NCI-H524 treated with DMSO at 0.1 percent for 48 hours (cell line): ENCODE data around the gene DGKA.
"Not testable (repeated sequence)": the region's sequence is repeated elsewhere in the genome, so short reads cannot be mapped to it uniquely, and the experiment has no call there.

Experiments used
- DNase-seq: peaks from one replicate; lab custom pipeline; 2025; lab: John Stamatoyannopoulos, UW

Gene DGKA

DNA sequence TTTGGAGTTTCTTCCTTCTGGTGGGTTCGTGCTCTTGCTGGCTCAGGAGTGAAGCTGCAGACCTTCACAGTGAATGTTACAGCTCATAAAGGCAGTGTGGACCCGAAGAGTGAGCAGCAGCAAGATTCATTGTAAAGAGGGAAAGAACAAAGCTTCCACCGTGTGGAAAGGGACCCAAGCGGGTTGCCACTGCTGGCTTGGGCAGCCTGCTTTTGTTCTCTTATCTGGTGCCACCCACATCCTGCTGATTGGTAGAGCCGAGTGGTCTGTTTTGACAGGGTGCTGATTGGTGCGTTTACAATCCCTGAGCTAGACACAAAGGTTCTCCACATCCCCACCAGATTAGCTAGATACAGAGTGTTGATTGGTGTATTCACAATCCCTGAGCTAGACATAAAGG lies 68.6 kb downstream of the DGKA start:
- DNase-seq: not testable (repeated sequence)

DNA sequence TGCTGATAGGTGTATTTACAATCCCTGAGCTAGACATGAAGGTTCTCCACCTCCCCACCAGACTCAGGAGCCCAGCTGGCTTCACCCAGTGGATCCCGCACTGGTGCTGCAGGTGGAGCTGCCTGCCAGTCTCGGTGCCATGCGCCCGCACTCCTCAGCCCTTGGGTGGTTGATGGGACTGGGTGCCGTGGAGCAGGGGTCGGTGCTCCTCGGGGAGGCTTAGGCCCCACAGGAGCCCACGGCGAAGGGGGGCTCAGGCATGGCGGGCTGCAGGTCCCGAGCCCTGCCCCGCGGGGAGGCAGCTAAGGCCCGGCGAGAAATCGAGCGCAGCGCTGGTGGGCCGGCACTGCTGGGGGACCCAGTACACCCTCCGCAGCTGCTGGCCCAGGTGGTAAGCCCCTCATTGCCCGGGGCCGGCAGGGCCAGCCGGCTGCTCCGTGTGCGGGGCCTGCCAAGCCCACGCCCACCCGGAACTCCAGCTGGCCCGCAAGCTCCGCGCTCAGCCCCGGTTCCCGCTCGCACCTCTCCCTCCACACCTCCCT lies 69.1 kb downstream of the DGKA start:
- DNase-seq: not testable (repeated sequence)

GRCh38 chr12:56001487-56002100 lies 70.6 kb downstream of the DGKA start:
- no peak for DNase-seq

DNA sequence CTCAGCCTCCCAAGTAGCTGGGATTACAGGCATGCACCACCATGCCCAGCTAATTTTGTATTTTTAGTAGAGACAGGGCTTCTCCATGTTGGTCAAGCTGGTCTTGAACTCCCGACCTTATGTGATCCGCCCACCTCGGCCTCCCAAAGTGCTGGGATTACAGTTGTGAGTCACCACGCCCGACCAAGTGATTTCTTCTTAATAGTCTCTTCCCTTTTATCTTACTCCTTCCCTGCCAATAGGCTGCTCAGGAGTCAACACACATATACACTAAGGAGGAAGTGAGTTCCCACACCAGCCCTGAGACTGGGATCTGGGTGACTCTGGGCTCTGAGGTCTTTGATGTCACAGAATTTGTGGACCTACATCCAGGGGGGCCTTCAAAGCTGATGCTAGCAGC lies 72.4 kb downstream of the DGKA start:
- not testable (repeated sequence) for DNase-seq
